22Rv1 (cell line): ENCODE measurements around the gene INTS6.

Experiments used
- CTCF ChIP-seq: fragments of 450-650 bp; IDR thresholded peaks from 2 replicates; pipeline ENCODE4 v1.5.1; 2017; ENCODE audit warnings: mild to moderate bottlenecking
- ZFX ChIP-seq: fragments of 450-650 bp; IDR thresholded peaks from 2 replicates; pipeline ENCODE4 v1.6.1; 2017; ENCODE audit warnings: antibody characterized with exemption, borderline replicate concordance

- TF ChIP-seq CTCF = no peak
- TF ChIP-seq ZFX = no peak
These were observed 30.4 kb downstream of the INTS6 start for GRCh38 chr13:51422484-51422883.
